ENCODE results near the gene CKS1B. TPM values are rescaled to one million over a fixed set of nuclear protein-coding genes. Genes with fewer than 3 reads are reported as not detected.

Gene CKS1B
- total RNA-seq, 2 experiments from 2014 or later: 156 TPM

GRCh38 chr1:154956544-154956941 lies 17.9 kb upstream of the CKS1B start:
- Mint-ChIP-seq H3K27ac (peak overlapping the region; percentile 94), H3K27me3 (no peaks in the 10 kb centered on the region), H3K36me3 (peaks cover 5% of the 10 kb centered on the region), H3K9me3 (no peaks in the 10 kb centered on the region), H3K4me3 (peak overlapping the region; percentile 89), H3K4me1 (peaks cover 68% of the 10 kb centered on the region)
- DNase-seq: no peak

DNA sequence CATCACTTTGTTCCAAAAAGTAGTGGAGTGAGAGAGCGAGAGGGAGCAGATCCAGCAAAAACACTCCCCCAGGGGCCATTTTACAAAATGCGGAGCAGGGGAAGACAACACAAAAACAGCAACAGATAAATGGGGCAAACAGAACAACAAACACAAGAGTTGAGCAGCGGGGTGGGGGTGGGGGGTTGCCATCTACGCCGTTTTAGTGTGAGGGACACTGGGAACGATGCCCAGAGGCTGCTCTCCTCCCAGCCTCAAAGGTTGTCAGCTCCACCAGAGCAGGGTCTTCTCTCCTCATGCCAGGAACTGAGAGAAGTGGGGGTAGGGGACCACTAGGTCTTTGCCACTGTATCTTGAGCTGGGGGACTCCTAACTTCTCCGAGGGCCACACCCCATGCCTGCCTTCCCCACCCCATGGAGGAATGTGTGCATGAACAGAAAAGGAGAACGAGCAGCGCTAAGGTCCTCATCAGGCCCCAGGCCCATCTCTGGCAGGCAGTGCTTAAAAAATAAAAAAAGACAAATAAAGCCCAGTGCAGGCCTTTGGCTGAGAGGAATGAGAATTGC lies 17.3 kb upstream of the CKS1B start:
- H3K27ac Mint-ChIP-seq: peak overlapping the region; percentile 23
- no peaks in the 10 kb centered on the region for H3K9me3 Mint-ChIP-seq
- peaks cover 63% of the 10 kb centered on the region for H3K4me1 Mint-ChIP-seq
- DNase-seq: no peak
- H3K36me3 Mint-ChIP-seq: peaks cover 6% of the 10 kb centered on the region
- H3K27me3 Mint-ChIP-seq: no peaks in the 10 kb centered on the region
- H3K4me3 Mint-ChIP-seq: no peak overlapping the region

GRCh38 chr1:154958036-154958435 lies 16.4 kb upstream of the CKS1B start:
- peaks cover 61% of the 10 kb centered on the region for H3K4me1 Mint-ChIP-seq
- no peaks in the 10 kb centered on the region for H3K27me3 Mint-ChIP-seq
- H3K9me3 Mint-ChIP-seq: no peaks in the 10 kb centered on the region
- no peak overlapping the region for H3K27ac Mint-ChIP-seq
- H3K36me3 Mint-ChIP-seq: peaks cover 9% of the 10 kb centered on the region
- H3K4me3 Mint-ChIP-seq: no peak overlapping the region
- DNase-seq: no peak

DNA sequence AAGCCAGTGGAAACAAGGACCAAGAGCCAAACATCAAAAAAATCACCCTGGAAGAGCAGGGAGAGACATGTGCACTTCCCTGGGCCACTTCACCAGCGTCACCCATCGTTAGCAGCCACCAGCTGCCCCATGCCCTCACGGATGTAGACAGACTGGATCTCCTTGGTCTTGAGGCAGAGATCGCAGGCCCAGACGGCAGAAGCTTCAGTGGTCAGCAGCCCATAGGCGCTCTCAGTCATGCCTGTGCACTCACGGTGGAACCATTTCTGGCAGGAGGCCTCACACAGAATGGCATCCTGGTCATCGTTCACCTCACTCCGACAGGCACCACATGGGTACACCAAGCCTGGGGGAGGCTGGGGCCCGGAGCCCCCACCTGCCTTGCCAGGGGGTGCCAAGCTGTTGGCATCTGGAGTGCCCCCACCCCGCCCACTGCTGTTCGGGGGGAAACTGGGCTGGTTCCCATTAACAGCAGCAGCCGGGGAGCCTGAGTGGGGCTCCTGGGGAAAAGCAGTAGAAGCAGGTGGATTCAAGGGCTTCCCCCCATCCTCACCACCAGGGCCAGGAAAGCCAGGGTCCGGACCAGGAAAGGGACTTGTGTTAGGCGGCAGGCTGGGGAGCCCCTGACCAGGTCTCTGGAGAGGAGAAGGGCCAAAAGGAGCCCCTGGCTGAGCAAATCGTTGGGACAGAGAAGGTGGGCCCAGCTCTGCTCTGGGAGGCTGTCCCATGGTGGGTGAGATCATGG lies 15.6 kb upstream of the CKS1B start:
- no peak overlapping the region for H3K4me3 Mint-ChIP-seq
- H3K4me1 Mint-ChIP-seq: peaks cover 56% of the 10 kb centered on the region
- DNase-seq: no peak
- H3K27ac Mint-ChIP-seq: peak overlapping the region; percentile 62
- no peaks in the 10 kb centered on the region for H3K9me3 Mint-ChIP-seq
- no peaks in the 10 kb centered on the region for H3K27me3 Mint-ChIP-seq
- H3K36me3 Mint-ChIP-seq: peaks cover 15% of the 10 kb centered on the region

DNA sequence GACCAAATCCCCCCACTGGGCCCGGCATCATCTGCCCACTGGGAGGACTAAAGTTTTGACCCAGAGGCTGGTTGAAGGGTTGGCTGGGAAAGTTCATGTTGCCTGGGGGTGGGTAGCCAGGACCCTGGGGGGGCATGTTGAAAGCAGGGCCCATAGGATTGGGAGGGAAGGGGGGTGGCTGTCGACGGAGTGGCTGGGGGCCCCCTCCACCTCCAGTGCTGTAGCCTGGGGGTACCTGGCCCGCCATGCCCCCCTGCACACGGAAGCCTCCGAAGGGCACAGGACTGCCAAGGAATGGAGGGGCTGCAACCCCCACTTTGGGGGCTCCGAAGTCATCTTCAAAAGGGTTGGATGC lies 15.1 kb upstream of the CKS1B start:
- Mint-ChIP-seq H3K27me3 (no peaks in the 10 kb centered on the region), H3K9me3 (no peaks in the 10 kb centered on the region), H3K36me3 (peaks cover 17% of the 10 kb centered on the region), H3K4me3 (peak overlapping the region; percentile 42), H3K27ac (no peak overlapping the region), H3K4me1 (peaks cover 53% of the 10 kb centered on the region)
- no peak for DNase-seq

DNA sequence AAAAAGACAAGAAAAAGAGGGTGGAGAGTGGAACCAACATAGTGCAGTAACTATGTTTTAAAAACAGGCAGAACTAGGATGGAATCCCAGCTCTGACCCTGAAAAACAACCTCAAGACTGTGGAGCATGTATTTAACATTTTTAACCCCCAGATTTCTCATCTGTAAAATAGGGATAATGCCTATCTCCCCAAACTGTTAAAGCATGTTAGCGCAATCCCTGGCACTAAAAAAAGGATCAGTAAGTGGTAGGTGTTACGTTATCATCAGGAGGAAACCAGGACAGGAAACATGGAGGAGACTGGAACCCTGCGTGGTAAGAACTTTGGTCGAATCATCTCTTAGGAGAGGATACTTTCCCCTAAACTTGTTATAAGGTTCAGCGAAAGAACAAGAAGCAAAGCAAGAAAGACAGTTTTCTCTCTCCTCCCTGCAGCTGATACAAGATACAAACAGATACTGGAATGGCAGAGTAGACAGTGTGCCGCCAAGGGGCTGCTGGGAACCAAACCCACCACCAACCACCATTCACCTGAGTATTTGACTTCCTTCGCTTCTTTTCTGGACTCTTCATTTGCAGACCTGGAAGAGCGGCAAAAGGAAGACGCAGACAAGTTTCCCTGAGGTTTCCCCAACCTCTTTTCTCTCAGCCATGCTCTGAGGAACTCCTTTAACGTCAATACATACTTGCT lies 13.9 kb upstream of the CKS1B start:
- no peaks in the 10 kb centered on the region for H3K9me3 Mint-ChIP-seq
- peaks cover 22% of the 10 kb centered on the region for H3K36me3 Mint-ChIP-seq
- H3K27me3 Mint-ChIP-seq: no peaks in the 10 kb centered on the region
- H3K4me3 Mint-ChIP-seq: peak overlapping the region; percentile 97
- peaks cover 43% of the 10 kb centered on the region for H3K4me1 Mint-ChIP-seq
- DNase-seq: no peak
- peak overlapping the region; percentile 92 for H3K27ac Mint-ChIP-seq

DNA sequence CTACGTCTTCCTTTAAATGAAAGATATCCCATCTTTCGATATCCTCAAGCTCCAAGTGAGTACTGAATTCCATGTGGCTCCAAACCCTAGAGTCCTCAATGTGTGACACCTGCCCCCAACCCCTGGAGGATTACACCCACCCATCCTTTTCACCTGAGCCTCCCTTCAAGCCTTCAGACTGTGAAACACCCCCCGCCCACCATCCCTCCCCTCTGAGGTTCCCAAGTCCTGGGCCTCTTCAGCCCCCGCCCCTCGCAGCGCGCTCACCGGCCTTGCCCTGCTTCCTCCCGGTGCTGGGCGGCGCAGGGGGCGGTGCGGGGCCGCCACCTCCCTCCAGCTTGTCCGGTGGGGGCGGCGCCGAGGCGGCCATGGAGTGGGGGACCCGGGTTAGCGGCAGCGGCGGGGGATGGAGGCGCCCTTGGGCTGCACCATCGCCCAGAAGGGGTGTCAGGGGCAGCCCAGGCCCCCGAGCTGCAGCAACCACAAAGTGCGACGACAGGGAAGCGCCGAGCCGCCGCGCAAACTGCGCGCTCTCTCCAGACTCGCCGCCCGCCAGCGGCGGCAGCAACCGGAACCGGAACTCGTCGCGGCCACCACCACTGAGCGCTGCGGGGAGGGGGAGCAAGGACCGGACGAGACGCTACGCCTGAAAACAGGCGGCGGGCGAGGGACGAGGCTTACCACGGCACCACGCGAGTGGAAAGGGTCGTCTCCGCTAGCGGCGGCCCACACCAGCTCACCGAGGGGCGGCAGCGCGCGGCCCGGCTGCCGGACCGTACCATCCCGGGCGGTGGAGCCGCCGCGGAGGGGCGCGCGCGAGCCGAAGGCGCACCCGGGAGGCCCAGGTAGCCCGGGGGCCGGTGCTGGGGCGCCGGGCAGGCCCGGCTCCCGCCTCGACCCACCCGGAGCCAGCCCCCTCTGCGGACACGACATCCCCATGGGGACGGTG lies 13.0 kb upstream of the CKS1B start, which contains the start of gene PYGO2:
Gene PYGO2, minus strand, starts transcription at position 576 of the 949 bp plus-strand sequence. Its CDS starts 206 bp downstream, at position 370.
- Mint-ChIP-seq H3K36me3 (peaks cover 23% of the 10 kb centered on the region), H3K4me3 (peak within 1 kb of the TSS; percentile 97), H3K27me3 (no peaks in the 10 kb centered on the region), H3K27ac (peak within 1 kb of the TSS; percentile 92), H3K4me1 (peaks cover 35% of the 10 kb centered on the region), H3K9me3 (no peaks in the 10 kb centered on the region)
- DNase-seq: peak; percentile 89

- Mint-ChIP-seq H3K4me1 (peaks cover 29% of the 10 kb centered on the region), H3K4me3 (peak overlapping the region; percentile 88), H3K27ac (peak overlapping the region; percentile 89), H3K27me3 (no peaks in the 10 kb centered on the region), H3K9me3 (no peaks in the 10 kb centered on the region), H3K36me3 (peaks cover 23% of the 10 kb centered on the region)
- no peak for DNase-seq
Observed at GRCh38 chr1:154962156-154962749, 12.2 kb upstream of the CKS1B start.

GRCh38 chr1:154962795-154963330 lies 11.6 kb upstream of the CKS1B start:
- no peak for DNase-seq
- Mint-ChIP-seq H3K27me3 (no peaks in the 10 kb centered on the region), H3K4me1 (peaks cover 27% of the 10 kb centered on the region), H3K36me3 (peaks cover 23% of the 10 kb centered on the region), H3K27ac (peak overlapping the region; percentile 89), H3K4me3 (peak overlapping the region; percentile 88), H3K9me3 (no peaks in the 10 kb centered on the region)

GRCh38 chr1:154963643-154964042 lies 10.8 kb upstream of the CKS1B start:
- H3K27ac Mint-ChIP-seq: peak overlapping the region; percentile 47
- H3K4me3 Mint-ChIP-seq: no peak overlapping the region

DNA sequence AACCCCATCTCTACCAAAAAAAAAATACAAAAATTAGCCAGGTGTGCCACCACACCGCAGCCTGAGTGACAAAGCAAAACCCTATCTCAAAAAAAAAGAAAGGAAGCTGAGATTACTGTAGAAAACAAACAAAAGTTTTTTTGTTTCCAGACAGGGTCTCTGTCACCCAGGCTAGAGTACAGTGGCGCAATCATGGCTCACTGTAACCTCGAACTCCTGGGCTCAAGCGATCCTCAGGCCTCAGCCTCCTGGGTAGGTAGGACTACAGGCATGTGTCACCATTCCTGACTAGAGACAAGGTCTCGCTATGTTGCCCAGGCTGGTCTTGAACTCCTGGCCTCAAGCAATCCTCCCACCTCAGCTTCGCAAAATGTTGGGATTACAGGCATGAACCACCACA lies 10.1 kb upstream of the CKS1B start:
- H3K9me3 Mint-ChIP-seq: no peaks in the 10 kb centered on the region
- DNase-seq: no peak
- peak overlapping the region; percentile 47 for H3K27ac Mint-ChIP-seq
- peaks cover 30% of the 10 kb centered on the region for H3K4me1 Mint-ChIP-seq
- peaks cover 23% of the 10 kb centered on the region for H3K36me3 Mint-ChIP-seq
- H3K4me3 Mint-ChIP-seq: no peak overlapping the region
- no peaks in the 10 kb centered on the region for H3K27me3 Mint-ChIP-seq

More at GRCh38 chr1:154963643-154964042, 10.8 kb upstream of the CKS1B start:
- peaks cover 26% of the 10 kb centered on the region for H3K4me1 Mint-ChIP-seq
- H3K9me3 Mint-ChIP-seq: no peaks in the 10 kb centered on the region
- H3K36me3 Mint-ChIP-seq: peaks cover 23% of the 10 kb centered on the region
- H3K27me3 Mint-ChIP-seq: no peaks in the 10 kb centered on the region
- no peak for DNase-seq

GRCh38 chr1:154966111-154966510 lies 8.4 kb upstream of the CKS1B start:
- Mint-ChIP-seq H3K27me3 (no peaks in the 10 kb centered on the region), H3K27ac (no peak overlapping the region), H3K9me3 (no peaks in the 10 kb centered on the region), H3K4me3 (no peak overlapping the region), H3K4me1 (peaks cover 29% of the 10 kb centered on the region), H3K36me3 (peaks cover 21% of the 10 kb centered on the region)
- DNase-seq: no peak

GRCh38 chr1:154967331-154967950 lies 7.0 kb upstream of the CKS1B start:
- H3K27ac Mint-ChIP-seq: no peak overlapping the region
- H3K36me3 Mint-ChIP-seq: peaks cover 22% of the 10 kb centered on the region
- H3K9me3 Mint-ChIP-seq: no peaks in the 10 kb centered on the region
- no peak overlapping the region for H3K4me3 Mint-ChIP-seq
- no peak for DNase-seq
- peaks cover 37% of the 10 kb centered on the region for H3K4me1 Mint-ChIP-seq
- no peaks in the 10 kb centered on the region for H3K27me3 Mint-ChIP-seq

- H3K4me3 Mint-ChIP-seq: no peak overlapping the region
- no peak for DNase-seq
- H3K27me3 Mint-ChIP-seq: no peaks in the 10 kb centered on the region
- no peaks in the 10 kb centered on the region for H3K9me3 Mint-ChIP-seq
- H3K27ac Mint-ChIP-seq: peak overlapping the region; percentile 76
- H3K36me3 Mint-ChIP-seq: peaks cover 15% of the 10 kb centered on the region
- H3K4me1 Mint-ChIP-seq: peaks cover 36% of the 10 kb centered on the region
Observed at GRCh38 chr1:154968731-154969130, 5.8 kb upstream of the CKS1B start.

Data from activated naive CD8-positive, alpha-beta T cell treated with anti-CD3 and anti-CD28 coated beads for 36 hours (primary cell).